GM19035 (cell line): ENCODE results near the gene NANOS3.

Source experiments
- ATAC-seq: cut with Tn5 transposase; IDR thresholded peaks from one replicate; pipeline ENCODE4 v1.9.1; 2021; ENCODE audit not compliant: unreplicated experiment

NANOS3 gene

DNA sequence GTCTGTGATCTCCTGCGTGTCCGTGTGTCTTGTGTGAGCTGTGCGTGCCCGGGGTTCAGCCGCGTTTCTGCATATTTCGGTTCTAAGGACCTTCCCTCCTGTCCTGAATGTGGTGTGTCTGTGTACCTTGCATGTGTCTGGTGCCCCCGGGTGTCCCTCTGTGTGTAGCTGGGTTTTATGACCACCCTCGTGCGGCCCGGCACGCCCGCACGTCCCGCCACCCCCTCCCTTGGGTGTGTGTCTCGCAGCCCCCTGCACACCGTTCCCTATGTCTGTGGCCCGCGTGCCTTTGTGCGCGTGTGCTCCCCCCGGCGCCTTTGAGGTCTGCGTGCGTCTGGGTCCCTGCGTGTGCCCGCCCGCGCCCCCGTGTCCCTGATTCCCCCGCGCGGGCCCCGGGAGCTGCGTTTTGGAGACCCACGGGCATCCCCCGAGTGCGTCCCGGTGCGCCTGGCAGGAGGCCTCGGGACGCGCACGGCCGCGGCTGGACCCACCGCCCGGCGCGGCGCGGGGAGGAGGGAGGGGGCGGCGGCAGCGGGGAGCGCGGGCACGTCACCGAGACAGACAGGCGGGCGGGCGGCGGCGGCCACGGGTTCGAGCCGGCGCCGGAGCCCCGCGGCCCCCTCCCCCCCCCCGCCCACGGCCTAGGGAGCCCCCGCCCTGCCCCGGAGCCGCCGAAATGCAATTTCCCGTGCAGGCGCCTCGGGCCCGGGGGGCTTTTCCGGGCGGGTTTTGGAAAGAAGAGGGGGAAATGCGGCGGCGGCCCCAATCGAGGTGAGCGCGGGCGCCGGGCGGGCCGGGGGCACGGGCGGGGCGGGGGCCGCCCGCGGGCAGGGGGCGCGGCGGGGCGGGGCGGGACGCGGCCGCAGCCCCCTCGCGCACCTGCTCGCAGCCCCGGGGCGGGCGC lies 12.0 kb upstream of the NANOS3 start:
- ATAC-seq: no peak

DNA sequence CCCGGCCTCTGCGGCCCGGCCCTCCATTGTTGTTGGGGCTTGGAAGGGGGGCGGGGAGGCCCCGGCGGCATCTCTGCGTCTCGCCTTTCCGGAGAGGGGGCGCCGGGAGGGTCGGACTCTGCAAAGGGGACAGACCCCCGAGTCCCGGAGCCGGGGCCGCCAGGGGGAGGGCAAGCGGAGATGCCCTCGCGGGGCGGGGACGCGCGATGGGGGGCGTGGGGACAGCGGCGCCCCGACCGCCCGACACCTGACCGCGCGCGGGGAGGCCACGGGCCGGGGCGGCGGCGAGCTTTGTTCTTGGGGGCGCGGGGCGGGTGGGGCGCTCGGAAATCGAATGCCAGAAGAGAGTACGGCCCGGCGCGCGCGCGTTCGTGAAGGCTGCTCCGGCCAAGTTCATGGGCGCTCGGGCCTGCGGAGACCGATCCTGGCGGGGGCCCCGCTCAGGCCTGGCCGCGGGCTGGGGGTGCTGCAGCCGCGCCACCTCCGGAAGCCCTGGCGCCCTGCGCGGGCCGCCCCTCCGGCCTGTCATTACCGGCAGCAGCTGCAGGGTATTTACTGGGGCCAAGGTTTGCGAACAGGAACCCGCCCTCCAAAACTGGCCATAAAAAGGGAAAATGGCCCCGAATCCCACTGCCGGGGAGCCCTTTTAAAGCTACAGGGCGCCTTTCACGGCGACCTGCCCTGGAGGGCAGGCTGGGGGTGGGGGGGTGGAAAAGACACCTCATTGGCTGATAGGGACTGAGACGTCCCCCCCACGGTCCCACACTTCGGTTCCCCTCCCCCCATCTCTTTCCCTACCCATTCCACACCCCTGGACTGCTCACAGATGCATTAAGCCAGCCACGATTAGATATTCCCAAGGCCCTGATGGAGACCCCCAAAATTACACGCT lies 11.1 kb upstream of the NANOS3 start:
- ATAC-seq: no peak

DNA sequence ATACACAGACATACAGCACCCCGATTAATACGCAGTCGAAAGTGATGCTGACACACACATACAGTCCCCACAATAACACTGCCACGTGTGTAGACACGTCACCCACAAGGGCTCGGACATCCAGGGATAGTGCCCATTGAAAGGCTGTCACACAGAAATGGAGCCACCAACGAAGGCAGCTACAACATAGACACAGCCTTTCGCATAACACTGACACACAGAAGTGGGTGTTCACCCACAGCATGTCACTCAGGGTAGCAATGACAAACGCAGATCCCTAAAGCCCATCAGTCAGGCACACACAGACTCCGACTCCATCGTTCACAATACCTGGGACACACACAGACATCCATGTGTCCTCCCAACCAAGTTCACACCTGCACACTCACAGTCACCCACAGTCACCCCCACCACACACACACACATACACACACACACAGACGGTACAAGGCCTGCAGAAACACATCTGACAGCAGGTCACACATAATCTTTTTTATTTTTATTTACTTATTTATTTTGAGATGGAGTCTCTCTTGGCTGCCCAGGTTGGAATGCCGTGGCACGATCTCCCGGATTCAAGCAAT lies 10.4 kb upstream of the NANOS3 start:
- no peak for ATAC-seq

DNA sequence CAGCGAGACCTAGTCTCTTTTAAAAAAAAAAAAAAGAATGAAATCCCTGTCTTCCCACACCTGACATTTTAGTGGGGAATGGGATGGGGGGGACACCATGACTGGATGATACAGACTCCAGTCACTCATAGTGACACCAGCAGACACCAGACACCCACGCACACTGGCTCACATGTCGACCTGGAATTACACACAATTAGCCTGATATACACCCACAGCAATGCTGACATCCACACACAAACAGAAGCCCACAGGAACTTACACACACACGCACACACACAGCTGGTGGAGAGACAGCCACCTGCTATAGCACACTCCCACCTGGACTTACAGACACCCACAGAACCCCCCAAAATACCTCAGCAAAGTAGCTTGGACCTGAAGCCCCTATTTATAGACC lies 8.3 kb upstream of the NANOS3 start:
- ATAC-seq: no peak

DNA sequence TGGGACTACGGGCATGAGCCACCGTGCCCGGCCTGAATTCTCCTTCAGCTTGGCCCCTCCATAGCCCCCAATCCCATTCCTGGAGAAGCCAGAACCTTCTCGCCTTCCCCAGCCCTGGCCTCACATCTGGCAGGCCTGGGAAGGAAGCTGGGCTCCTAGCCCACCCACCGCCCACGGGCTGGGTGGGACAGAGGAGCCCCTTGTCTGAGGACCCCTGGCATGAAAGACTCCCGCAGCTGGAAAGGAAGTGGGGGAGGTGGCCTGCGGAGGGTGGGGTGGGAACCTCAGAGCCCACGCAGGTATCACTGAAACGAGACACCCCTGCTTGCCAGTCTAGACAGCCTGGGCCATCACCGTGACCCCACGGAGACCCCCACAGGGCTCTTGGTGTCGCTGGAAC lies 7.7 kb upstream of the NANOS3 start:
- ATAC-seq: no peak

DNA sequence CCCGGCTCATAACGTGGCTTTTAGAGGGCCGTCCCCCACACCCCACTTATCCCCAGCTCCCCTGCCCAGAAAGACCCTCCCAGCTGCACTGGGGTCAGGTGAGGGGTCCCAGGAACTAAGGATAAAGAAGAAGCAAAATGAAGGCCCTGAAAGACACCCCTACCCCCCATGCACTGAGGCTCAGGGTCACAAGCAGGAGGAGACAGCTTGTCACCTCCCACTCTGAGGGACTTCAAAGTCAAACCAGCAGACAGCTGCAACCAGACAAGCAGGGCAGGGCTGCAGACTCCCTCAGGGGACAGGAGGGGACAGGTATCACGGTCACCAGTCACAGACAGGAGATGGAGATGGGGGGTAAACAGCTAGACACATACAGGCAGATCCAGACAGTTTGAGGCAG lies 6.1 kb upstream of the NANOS3 start:
- no peak for ATAC-seq

DNA sequence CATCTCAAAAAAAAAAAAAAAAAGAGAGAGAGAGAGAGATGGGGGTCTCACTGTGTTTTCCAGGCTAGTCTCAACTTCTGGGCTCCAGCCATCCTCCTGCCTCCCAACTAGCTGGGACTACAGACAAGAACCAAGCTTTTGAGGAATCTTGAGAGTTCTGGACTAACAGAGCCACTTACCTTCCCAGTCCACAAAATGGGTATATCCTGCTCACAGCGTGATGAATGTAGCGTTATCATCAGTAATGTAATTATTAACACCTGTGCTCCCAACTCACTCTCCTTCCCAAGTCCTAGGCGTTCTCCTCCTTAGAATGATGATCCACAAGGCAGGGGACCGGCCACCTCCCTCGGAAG lies 4.6 kb upstream of the NANOS3 start:
- ATAC-seq: no peak

DNA sequence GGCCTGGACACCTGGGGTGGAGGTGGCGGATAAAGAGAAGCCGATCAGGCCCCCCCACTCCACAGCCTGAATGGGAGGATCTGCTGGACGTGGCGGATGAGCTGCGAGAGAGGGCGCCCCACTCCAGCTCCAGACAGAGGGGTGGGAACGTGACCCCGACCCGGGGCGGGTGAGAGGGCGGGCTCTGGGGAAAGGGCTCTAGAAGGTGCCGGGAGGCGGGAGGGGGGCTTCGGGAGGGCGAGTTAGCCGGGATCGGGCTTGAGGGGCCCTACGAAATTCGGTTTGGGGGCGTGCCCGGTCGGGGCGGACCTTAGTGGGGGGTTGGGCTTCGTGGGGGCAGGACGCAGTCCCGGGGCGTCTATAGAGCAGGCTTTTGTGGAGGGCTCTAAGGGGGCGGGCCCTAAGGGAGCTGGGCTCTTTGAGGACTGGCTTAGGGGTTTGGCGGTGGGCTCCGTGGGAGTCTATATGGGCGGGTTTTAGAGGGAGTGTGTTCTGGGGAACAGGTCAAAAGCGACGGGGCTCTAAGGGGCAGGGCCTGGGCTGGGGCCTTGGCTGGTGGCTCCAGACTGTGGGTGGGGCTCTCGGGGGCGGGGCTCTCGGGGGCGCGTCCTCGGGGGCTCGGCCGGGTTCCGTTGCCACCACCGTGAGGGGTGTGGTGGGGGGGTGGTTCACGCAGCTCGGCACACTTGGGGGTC lies 4.1 kb upstream of the NANOS3 start:
- ATAC-seq: no peak

DNA sequence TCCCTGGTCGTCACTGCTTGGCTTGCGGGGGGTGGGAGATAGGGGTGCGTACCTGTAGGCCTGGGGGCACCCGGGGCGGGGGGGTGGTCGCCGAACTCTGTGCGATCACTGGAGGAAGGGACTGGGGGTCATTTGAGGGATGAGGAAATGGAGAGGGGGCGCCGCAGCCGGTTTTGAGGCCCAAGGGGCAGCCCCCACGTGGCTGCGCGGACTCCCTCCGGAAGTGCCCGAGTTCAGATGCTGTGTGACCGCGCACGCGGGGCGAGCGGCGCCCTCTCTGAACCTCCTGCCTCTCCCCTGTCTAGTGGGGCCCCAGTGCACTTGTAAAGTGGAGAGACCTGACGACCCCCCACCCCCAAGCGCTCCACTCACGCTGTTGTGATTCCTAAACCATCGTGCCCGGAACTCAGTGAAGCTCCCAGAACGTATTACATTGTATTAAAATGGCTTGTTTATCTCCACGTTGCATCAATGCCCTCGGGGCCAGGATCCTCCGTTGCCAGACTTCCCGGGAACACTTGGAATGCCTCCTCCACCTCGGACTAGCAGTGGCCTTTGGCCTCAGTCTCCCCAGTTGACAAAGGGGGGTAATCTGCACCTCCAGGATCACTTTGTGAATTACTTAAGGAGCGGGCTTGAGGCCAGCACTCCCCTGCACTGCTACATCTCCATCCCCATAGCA lies 3.0 kb upstream of the NANOS3 start:
- ATAC-seq: no peak

DNA sequence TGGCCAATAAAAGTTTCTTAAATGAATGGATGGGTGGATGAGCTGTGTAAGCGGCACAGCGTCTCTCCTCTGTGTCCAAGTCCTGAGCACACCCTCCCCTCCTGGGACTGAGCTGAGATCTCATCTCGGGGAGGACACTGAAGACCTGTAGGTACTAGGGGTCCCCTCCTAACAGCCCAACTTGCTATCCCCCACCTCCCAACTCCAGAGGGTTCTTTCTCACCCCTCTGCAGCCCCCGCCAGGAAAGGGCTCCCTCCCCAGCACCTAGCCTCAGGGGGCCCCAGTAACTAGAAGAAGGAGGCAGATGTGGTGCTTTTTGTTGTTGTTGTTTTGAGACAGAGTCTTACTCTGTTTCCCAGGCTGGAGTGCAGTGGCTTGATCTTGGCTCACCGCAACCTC lies 1.1 kb upstream of the NANOS3 start:
- no peak for ATAC-seq

DNA sequence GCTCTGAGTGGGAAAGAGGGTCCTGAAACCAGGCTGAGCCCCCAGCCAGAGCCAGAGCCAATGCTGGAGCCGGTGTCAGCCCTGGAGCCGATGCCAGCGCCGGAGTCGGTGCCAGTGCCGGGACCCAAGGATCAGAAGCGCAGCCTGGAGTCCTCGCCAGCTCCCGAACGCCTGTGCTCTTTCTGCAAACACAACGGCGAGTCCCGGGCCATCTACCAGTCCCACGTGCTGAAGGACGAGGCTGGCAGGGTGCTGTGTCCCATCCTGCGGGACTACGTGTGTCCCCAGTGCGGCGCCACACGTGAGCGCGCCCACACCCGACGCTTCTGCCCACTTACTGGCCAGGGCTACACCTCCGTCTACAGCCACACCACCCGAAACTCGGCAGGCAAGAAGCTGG lies 369 bp downstream of the NANOS3 start:
- no peak for ATAC-seq

DNA sequence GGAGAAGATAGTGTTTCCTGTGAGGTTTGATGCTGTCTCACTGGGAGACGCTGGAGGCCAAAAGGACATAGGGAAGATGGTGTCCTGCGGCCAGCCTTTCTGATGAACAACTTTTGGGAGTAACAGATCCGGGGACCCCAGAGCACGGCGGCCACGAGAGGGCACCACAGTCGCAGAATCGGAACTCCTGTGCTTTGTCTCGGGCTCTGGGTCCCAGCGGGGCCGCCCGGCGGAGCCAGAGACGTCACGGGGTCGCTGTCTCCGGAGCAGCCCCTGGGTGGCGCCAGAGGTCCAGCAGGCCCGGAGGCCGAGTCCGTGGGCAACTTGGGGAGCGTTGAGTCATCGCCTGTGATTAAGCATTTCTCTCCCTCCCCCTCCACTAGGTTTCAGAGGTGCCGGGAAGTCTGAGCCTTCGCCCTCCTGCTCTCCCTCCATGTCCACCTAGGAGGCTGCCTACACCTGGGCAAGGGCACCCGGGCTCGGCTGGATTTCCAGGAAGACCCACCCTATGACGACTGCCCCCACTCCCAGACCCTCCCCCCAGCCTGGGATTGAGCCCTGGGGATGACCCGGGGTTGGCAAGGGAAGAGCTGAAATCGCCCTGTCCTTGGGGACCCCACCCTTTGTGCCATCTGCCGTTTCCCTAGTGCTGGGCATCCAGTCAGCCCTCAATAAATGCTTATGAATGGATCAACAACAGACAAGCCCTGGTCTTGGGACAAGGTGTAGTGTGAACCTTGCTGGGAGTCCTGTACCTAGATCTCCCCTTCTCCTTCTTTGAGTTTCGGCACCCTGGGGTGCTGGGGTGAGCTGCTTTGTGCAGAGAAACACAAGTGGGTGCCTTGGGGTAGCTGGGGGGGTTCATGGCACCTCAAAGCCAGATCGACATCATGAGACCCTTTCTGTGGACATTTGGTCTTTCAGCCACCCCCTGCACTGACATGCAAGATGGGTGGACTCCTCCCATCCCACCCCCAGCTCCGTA lies 3.4 kb downstream of the NANOS3 start:
- ATAC-seq: peak; percentile 91

DNA sequence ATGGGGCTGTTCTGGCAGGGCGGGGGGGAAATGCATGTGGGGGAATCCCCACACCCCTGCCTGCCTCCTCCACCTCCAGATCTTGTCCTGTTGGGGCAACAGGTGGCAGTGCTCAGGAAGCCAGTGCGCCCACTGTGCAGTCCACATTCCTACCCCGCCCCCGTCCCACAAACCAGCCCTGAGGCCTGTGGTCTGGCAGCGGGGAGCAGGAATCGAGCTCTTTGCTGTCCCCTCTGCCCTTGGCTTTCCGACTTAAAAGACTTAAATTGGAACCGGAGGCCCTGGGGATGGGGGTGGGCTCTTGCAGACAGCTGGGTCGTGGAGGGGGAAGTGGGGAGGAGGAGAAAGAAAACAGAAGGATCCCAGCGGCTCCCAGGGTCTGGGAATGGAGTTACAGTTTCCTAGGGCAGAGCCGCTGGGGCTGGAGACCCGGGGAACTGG lies 4.3 kb downstream of the NANOS3 start:
- ATAC-seq: no peak

DNA sequence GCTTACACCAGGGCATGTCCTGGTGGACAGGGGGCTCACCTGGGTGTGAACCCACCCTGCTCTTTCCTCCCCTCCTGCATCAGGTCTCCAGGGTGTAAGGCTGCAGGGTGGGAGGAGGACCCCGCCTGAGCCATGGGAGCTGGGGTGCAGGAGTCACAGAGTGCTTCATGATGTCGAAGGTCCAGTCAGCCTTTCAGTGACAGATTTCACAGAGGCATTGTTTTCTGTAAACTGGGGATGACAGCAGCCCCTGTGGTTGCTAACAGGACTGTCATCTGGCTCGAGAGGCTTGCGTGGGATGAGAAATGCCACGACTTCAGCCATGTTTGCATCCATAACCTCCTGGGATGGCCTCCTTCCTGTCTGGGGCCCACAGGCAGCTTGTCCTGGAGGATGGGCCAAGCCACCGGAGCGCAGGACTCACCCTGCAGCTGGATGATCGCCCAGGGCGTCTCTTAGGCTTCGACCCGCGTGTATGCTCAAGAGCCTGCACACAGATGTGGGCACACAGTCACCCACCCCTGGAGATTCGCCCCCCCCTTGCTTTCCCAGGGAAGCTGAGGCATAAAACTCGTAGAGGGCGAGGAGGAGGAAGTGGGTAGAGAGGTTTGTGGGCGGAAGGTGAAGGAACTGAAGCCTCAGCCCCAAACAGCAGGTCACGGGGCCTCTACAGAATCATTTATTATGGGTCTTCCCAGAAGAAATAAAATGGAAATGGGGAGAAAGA lies 4.9 kb downstream of the NANOS3 start:
- no peak for ATAC-seq

DNA sequence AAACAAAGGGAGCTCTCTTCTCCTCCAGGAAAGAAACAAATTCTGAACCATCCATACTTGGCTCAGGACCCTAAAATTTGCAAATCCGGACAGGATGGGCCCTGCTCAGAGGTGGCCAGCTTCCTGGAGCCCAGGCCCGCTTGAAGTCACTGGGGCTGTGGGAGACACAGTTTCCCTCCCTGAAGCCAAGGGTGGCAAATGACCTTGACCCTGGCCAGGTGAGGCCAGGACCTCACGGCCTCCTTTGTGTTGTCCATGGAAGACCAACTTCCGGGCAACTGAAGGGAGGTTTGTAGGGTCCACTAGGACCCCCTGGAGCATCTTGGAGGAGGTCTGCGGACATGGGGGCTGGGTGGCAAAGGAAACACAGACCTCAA lies 5.5 kb downstream of the NANOS3 start:
- no peak for ATAC-seq

DNA sequence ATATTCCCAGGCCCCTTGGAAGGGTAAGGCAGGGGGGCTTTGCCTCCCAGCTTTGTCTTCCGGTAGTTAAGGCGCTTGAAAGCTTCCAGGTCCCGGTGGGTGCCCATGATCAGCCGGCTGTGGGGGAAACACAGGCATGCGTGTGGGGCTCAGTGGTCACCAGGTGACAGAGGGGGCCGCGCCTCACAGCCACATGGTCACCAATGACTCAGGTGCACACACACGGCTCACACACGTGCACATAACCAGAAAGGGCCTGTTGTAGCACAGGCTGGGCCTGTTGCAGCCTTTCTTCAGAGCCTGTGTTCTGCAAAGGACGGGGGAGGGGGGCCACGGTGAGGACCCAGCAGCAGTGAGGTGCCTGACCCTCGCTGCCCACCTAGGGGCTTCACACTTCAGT lies 5.9 kb downstream of the NANOS3 start:
- ATAC-seq: no peak

DNA sequence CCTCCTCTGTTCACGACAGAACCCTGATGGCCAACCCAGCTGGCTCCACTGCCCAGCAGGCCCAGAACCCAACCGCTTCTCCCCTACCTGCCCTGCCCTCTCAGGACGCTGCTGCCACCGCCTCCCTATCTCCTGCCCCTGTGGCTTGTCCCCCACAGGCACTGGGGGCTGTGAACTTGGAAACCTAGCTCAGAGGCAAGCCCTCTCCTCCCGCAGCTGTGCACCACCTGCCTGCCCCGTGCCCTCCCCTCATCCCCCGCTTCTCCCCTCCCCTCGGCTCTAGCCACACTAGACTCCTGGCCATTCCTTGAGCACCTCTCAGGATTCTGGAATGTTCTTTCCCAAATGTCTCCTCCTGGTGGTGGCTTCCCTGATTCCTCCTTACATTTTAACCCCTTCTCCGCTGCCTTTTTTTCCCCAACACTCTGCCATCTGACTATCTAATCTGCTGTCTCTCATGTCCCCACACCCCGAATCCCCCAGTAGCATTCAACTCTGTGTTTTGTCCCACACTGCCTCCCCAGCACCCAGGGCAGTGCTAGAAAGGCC lies 6.7 kb downstream of the NANOS3 start:
- no peak for ATAC-seq
